Breast epithelium (tissue), 4 donors: Measurements from ENCODE around the gene SCRG1. TPM values are rescaled to one million over a fixed set of nuclear protein-coding genes. Genes with fewer than 3 reads are reported as not detected.

Experiments used
- DNase-seq, 2 donors: peaks; one replicate each; pipeline ENCODE4 v3.0.0-alpha.2; 2019; ENCODE audit warnings: low spot score in 2 of 2
- H3K27ac ChIP-seq, 2 donors: fragments of 200-600 bp; sonication (generic) in 1 of 2; one replicate each; pipeline ENCODE4 v1.5.1; 2016 to 2019; ENCODE audit warnings: mild to moderate bottlenecking in 1 of 2
- H3K27me3 ChIP-seq, 2 donors: fragments of 200-600 bp; sonication (generic) in 1 of 2; one replicate each; pipeline versions ENCODE4 v1.5.1 to v1.6.0; 2017 to 2019; ENCODE audit warnings: control low read depth in 1 of 2, mild to moderate bottlenecking in 1 of 2
- H3K36me3 ChIP-seq: fragments of 200-600 bp; one replicate; pipeline ENCODE4 v1.5.1; 2019
- H3K4me1 ChIP-seq, 2 donors: fragments of 200-600 bp; sonication (generic); one replicate each; pipeline ENCODE4 v1.5.1; 2016 to 2019; ENCODE audit warnings: control low read depth in 1 of 2
- H3K4me3 ChIP-seq, 3 donors: fragments of 200-600 bp; sonication (generic); 1 replicate in 2 of 3; 2 replicates in 1 of 3; pipeline ENCODE4 v1.5.1; 2016 to 2019; ENCODE audit warnings: mild to moderate bottlenecking in 3 of 3, moderate library complexity in 2 of 3
- H3K9me3 ChIP-seq, 2 donors: fragments of 200-600 bp; sonication (generic) in 1 of 2; one replicate each; pipeline ENCODE4 v1.5.1; 2016 to 2019; ENCODE audit warnings: control low read depth in 1 of 2
- CTCF ChIP-seq, 3 donors: fragments of 450-650 bp; IDR thresholded peaks; one replicate each; pipeline ENCODE4 v1.5.1; 2016 to 2017; ENCODE audit warnings: antibody characterized with exemption in 3 of 3, mild to moderate bottlenecking in 3 of 3, moderate library complexity in 3 of 3
- POLR2A ChIP-seq: fragments of 450-650 bp; IDR thresholded peaks from one replicate; pipeline ENCODE4 v1.6.1; 2016; ENCODE audit warnings: antibody characterized with exemption, mild to moderate bottlenecking, moderate library complexity
- POLR2AphosphoS5 ChIP-seq, 3 donors: sonication (generic); formaldehyde crosslinking; IDR thresholded peaks; one replicate each; pipeline ENCODE4 v1.6.1; 2017; ENCODE audit warnings: antibody characterized with exemption in 3 of 3
- intact Hi-C: fragments of 100-400 bp; cut with DNase I; formaldehyde crosslinking; loops from one replicate; pipeline ENCODE4 v1.15.1; 2023; ENCODE audit warnings: low total_unique reads
- total RNA-seq, 3 donors: library from RNA; depleted of rRNA; stranded (reverse); fragments of >200 nt; gene quantifications; one replicate each; pipeline ENCODE4 v1.1.0, GENCODE V29; 2016

The SCRG1 gene
- total RNA-seq, 3 donors from 2014 or later, result under 0.01 to 4.0 (median 0.48) TPM

GRCh38 chr4:173347467-173347866, 51.4 kb downstream of the SCRG1 start:
- no peak for DNase-seq

GRCh38 chr4:173346074-173346473, 52.8 kb downstream of the SCRG1 start:
- Histone ChIP-seq H3K27ac (no peak overlapping the region), H3K4me1 (no peaks in the 10 kb centered on the region), H3K36me3 (no peaks in the 10 kb centered on the region), H3K4me3 (no peak overlapping the region), H3K9me3 (no peaks in the 10 kb centered on the region), H3K27me3 (no peaks in the 10 kb centered on the region)
- no peak for TF ChIP-seq POLR2AphosphoS5 (IDR thresholded peaks at IDR 0.05)
- no peak for TF ChIP-seq POLR2A
- no peak for TF ChIP-seq CTCF (IDR thresholded peaks at IDR 0.05)
- intact Hi-C loops, result no loop called here
- DNase-seq, result no peak

More at GRCh38 chr4:173347467-173347866, 51.4 kb downstream of the SCRG1 start:
- TF ChIP-seq POLR2AphosphoS5 (IDR thresholded peaks at IDR 0.05), result no peak
- TF ChIP-seq CTCF (IDR thresholded peaks at IDR 0.05), result no peak
- TF ChIP-seq POLR2A, result no peak
- Histone ChIP-seq H3K27ac (no peak overlapping the region), H3K36me3 (no peaks in the 10 kb centered on the region), H3K4me3 (no peak overlapping the region), H3K9me3 (no peaks in the 10 kb centered on the region), H3K4me1 (no peaks in the 10 kb centered on the region), H3K27me3 (no peaks in the 10 kb centered on the region)
- intact Hi-C loops, result no loop called here

DNA sequence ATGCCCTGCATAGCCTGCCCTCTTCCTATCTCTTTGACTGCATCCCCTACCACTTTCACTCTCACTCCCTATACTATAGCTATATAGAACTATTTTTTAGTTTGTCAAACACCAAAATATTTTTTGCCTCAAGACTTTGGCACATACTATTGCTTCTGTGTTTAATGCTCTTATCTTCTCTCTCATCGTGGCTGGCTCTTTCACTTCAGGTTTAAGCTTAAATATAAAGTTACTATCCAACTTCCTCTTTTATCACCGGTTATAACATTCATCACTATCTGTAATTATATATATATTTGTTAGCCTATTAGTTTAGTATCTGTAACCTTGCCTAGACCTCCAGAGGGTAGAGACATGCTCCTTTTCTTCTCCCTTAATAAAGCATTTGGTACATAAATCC, 53.3 kb downstream of the SCRG1 start:
- intact Hi-C loops, result no loop called here
- Histone ChIP-seq H3K36me3 (no peaks in the 10 kb centered on the region), H3K4me1 (no peaks in the 10 kb centered on the region), H3K27ac (no peak overlapping the region), H3K4me3 (no peak overlapping the region), H3K27me3 (no peaks in the 10 kb centered on the region), H3K9me3 (no peaks in the 10 kb centered on the region)
- TF ChIP-seq CTCF (IDR thresholded peaks at IDR 0.05) (no peak), POLR2AphosphoS5 (IDR thresholded peaks at IDR 0.05) (no peak), POLR2A (no peak)
- DNase-seq, result no peak

GRCh38 chr4:173343832-173344397, 55.0 kb downstream of the SCRG1 start:
- Histone ChIP-seq H3K9me3 (no peaks in the 10 kb centered on the region), H3K27me3 (no peaks in the 10 kb centered on the region), H3K4me3 (no peak overlapping the region), H3K27ac (no peak overlapping the region), H3K4me1 (no peaks in the 10 kb centered on the region), H3K36me3 (no peaks in the 10 kb centered on the region)
- DNase-seq, result no peak
- no peak for TF ChIP-seq POLR2A
- TF ChIP-seq POLR2AphosphoS5 (IDR thresholded peaks at IDR 0.05), result no peak
- no peak for TF ChIP-seq CTCF (IDR thresholded peaks at IDR 0.05)
- intact Hi-C loops, result no loop called here

- intact Hi-C loops, result no loop called here
- Histone ChIP-seq H3K4me1 (peaks cover 0 to 4% of the 10 kb centered on the region in 2 donors), H3K4me3 (no peak overlapping the region), H3K9me3 (no peaks in the 10 kb centered on the region), H3K27me3 (no peaks in the 10 kb centered on the region), H3K27ac (no peak overlapping the region), H3K36me3 (no peaks in the 10 kb centered on the region)
- TF ChIP-seq POLR2A (no peak), POLR2AphosphoS5 (IDR thresholded peaks at IDR 0.05) (no peak)
- no peak for DNase-seq
These were observed 61.5 kb downstream of the SCRG1 start for GRCh38 chr4:173337463-173337862.
